Sigmoid colon (tissue), 4 donors: ENCODE results near the gene C19orf38.

Source experiments
- POLR2A ChIP-seq, 2 donors: fragments of 450-650 bp; IDR thresholded peaks; one replicate each; pipeline ENCODE4 v1.6.1; 2016; ENCODE audit warnings: antibody characterized with exemption in 2 of 2, mild to moderate bottlenecking in 2 of 2, moderate library complexity in 2 of 2
- POLR2AphosphoS5 ChIP-seq, 4 donors: sonication (generic); formaldehyde crosslinking; IDR thresholded peaks; one replicate each; pipeline ENCODE4 v1.6.1; 2017; ENCODE audit warnings: antibody characterized with exemption in 4 of 4
- TF ChIP-seq, protein P1 (sequence below), 4 experiments: fragments of 450-650 bp in 3 of 4; fragments of 200-600 bp in 1 of 4; IDR thresholded peaks; one replicate each; pipeline ENCODE4 v1.5.1; 2016 to 2019; ENCODE audit warnings: antibody characterized with exemption in 4 of 4, mild to moderate bottlenecking in 3 of 4, moderate library complexity in 2 of 4

DNA sequence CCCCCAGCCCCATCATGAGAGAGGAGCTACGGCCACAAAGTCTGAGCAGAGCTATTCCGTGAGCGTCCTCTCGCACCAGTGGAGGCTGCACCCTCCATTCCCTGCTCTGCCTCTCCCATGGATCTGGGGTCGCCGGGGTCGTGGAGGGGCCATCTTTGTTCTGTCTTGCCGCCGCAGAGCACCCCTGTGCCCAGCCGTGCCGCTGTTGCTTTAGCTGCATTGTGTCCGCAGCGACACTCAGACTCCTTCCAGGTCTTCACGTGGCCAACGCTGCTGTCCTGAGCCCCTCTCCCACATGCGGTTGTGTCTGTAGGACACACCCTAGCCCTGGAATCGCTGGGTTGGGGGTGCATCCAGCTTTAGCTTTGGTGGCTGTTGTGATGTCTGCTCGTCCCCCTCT is 64.4 kb downstream of the C19orf38 start:
- TF ChIP-seq POLR2AphosphoS5 (IDR thresholded peaks at IDR 0.05) (no peak), POLR2A (IDR thresholded peaks at IDR 0.05) (no peak)
- TF ChIP-seq, protein P1, sequence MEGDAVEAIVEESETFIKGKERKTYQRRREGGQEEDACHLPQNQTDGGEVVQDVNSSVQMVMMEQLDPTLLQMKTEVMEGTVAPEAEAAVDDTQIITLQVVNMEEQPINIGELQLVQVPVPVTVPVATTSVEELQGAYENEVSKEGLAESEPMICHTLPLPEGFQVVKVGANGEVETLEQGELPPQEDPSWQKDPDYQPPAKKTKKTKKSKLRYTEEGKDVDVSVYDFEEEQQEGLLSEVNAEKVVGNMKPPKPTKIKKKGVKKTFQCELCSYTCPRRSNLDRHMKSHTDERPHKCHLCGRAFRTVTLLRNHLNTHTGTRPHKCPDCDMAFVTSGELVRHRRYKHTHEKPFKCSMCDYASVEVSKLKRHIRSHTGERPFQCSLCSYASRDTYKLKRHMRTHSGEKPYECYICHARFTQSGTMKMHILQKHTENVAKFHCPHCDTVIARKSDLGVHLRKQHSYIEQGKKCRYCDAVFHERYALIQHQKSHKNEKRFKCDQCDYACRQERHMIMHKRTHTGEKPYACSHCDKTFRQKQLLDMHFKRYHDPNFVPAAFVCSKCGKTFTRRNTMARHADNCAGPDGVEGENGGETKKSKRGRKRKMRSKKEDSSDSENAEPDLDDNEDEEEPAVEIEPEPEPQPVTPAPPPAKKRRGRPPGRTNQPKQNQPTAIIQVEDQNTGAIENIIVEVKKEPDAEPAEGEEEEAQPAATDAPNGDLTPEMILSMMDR (IDR thresholded peaks at IDR 0.05) = no peak
